NOMO-1 (cell line): ENCODE data around the gene ZNF791.
"Not testable (repeated sequence)": the region's sequence is repeated elsewhere in the genome, so short reads cannot be mapped to it uniquely, and the experiment has no call there.

Experiments used
- DNase-seq, 2 experiments: peaks; one replicate each; lab custom pipeline; 2025; ENCODE audit not compliant: unreplicated experiment in 2 of 2; lab: John Stamatoyannopoulos, UW

ZNF791 gene

DNA sequence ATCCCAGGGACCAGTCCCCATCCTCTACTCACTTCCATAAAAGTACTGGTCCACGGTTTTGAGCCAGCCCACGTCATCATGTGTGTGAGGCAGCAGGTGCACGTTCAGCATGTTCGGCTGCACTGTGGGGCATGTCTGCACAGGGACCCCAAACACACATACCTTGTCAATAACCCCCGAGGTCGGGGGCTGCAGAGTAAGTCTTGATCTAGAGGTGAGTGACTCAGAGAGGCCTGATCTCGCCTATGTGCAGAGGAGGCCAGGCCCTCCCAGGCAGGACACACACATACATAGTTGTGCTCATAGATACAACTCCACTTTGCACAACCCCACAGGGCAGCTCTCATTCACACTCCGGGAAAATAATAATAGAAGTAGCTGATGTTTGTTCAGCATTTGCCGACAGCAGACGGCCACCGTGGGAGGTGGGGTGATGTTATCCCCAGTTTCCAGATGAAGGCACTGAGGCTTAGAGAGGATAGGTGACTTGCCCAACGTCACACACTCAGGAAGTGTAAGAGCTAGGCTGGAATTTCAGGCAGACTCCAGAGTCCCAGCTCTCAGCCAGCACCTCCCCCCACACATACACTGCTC is 55.0 kb downstream of the ZNF791 start:
- no peak for DNase-seq

DNA sequence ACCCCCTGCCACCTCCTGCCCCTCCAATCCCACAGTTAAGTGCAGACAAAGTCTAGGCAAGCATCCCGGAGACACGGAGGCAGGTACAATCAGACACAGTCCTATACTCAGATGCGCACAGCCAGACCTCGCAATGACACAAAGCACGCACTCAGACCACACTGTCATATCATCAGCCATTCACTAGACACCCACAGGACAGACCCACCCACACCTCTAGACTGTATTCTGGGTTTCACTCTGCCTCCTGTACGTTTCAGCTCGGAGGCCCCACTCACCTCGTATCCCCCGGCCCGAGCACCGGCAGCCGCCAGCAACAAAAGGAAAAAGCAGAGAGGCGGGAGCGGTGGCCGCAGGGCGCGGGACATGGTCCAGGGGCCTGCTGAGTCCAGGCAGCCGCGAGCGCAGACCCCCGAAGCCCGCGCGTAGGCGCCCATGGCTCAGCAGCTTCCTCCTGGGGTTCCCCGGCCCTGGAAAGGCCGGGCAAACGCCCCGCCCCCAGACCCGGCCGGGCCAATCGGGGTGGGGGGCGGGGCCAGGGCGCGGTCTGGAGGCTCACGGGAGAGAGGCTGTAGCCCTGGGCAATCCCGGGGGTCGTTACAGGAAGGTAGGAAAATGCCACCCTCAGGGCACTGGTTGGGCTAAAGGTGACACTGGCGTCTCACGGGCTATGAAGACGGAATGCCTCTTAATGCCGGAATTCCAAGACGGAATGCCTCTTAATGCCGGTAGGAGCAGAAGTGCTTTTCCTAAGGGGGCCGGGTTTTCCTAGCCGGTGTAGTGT is 55.7 kb downstream of the ZNF791 start, which contains the start of the genes MAN2B1 and WDR83:
Gene MAN2B1 (minus strand): TSS at position 478 of the 784 bp plus-strand sequence. CDS start 41 bp downstream, at position 437.
Gene WDR83 (plus strand): TSS at position 543 of the 784 bp plus-strand sequence. CDS start 2,984 bp downstream, outside the sequence.
- DNase-seq, result peak; percentile 68 to 83

DNA sequence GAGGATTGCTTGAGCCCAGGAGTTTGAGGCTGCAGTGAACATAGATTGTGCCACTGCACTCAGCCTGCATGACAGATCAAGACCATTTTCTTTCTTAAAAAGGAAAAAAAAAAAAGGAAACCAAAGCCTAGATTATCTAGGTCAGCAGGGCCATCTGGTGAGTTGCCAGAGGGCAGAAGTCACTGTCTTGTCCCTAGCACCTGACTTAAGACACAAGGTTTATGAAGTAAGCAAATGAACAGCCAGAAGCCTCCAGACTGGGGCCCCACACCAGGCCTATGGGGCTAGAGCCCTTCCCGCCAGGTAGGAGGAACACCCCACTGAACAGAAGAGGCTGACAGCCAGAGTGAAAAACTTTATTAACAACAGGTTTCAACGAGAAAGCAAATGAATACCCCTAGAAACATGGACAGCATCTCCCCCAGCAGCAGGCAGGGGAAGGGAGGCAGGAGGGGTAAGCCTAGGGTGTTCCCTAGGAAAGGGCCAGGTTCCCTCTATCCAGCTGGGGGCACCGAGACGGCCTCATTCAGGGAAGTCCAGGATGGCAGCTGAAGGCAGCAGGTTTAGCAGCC is 57.1 kb downstream of the ZNF791 start:
- DNase-seq, result no peak

DNA sequence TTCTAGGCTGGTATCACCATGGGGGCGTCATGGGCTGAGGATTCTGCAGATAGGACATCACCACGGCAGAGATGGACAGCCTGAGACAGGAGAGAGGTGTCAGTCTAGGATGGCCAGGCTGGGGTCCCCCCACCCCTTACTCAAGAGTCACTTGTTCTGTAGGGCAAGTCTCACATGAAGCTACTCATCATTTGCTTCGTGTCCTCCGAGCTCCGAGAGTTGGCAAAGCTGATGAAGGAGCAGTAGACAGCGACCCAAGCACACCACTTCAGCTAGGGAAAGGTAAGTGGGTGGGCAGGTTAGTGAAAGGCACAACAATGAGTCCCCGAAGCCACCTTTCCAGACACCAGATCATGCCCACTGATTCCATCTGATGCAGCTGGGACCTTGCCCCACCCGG is 57.6 kb downstream of the ZNF791 start:
- no peak for DNase-seq

DNA sequence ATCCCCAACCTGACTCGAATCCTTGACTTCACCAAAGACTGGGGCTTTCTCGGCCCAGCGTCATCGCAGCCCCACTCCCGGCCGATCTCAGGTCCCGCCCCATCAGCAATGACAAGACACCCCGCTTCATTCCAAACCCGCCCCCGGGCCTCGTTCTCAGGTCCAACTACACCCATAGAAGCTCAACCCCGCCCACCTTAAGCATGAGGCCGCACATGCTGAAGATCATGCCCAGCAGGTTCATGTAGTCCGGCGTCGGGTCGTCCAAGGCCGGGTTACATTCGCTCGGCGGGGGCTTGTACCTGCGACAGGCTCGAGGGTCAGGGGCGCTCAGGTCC is 58.2 kb downstream of the ZNF791 start:
- DNase-seq, result no peak

DNA sequence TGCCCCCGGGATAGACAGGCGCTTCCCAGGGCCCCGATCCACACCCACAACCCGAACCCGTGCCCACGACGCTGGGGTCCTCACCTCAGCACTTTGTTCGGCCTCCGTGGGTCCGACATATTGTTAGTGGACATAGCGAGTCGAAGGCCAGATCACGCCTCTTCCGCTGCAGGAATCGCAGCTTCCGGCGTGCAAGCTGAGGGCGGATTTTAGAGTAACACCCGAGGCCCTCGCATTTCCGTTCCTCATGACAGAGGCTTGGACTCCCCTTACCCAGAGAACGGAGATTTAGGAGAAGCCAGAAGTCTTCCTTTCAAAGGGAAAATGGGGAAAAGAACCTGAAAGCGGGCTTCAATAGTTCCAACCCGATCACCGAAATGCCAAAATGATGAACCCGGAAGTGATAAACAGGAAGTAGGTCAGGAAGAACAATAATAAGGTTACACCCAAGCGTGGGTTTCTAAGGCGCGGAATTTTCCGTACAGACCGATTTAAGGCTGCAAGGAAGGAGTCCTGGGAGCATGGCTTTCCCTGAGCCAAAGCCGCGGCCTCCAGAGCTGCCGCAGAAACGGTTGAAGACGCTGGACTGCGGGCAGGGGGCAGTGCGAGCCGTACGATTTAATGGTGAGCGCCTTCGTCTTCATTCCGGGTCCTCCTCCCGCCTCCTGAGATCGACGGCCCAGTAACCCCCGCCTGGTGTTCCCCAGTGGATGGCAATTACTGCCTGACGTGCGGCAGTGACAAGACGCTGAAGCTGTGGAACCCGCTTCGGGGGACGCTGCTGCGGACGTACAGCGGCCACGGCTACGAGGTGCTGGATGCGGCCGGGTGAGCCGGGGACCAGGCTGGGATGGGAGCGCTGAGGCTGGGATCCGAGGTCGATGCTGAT is 58.8 kb downstream of the ZNF791 start:
- DNase-seq, result peak; percentile 66 to 69

DNA sequence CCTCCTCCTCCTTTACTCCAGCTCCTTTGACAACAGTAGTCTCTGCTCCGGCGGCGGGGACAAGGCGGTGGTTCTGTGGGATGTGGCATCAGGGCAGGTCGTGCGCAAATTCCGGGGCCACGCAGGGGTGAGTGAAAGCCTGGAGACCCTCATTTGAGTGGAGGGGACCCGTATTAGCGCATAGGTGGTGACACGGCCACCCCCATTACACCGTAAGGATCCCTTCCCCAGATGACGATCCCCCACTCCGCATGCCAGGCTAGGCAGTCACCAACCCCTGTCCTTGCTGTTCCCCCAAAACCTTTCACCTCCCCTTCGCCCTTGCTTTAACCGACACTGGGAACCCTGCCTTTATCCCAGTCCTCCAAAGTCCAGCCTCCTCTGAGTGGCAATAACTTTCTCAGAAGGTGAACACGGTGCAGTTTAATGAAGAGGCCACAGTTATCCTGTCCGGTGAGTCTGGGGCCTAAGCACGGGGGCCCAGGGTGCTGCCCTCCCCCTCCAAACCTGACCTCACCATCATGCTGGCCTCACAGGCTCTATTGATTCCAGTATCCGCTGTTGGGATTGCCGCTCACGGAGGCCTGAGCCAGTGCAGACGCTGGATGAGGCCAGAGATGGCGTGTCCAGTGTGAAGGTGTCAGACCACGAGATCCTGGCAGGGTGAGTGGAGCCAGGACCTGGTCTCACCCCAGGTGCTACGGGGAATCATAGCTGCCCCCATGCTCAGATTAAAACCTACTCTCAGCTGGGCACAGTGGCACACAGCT is 59.6 kb downstream of the ZNF791 start:
- DNase-seq, result no peak

DNA sequence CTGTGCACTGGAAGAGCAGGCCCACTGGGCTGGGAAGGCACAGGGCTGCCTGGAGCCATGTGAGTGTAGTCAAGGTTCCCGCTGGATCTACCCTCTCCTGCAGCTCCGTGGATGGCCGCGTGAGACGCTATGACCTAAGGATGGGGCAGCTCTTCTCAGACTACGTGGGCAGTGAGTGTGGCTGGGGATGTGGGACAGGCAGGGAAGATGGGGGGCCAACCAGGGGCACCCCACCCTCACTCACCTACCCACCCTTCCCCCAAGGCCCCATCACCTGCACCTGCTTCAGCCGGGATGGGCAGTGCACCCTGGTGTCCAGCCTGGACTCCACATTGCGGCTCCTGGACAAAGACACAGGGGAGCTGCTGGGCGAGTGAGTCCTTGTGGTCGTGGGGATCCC is 62.0 kb downstream of the ZNF791 start:
- DNase-seq, result no peak

DNA sequence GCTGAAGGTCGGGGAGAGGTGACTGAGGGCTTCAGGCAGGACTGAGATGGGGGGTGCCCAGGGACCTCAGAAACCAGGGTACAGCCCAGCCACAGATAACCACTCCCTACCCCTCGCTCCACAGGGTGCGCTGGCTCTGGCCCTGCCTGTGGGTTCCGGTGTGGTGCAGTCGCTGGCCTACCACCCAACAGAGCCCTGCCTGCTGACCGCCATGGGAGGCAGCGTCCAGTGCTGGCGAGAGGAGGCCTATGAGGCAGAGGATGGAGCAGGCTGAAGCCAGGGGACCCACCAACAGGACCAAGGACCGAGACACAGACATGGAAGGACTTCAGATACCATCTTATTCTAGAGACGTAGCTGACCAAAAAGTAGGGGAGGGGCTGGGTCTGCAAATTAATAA is 64.7 kb downstream of the ZNF791 start:
- no peak for DNase-seq

DNA sequence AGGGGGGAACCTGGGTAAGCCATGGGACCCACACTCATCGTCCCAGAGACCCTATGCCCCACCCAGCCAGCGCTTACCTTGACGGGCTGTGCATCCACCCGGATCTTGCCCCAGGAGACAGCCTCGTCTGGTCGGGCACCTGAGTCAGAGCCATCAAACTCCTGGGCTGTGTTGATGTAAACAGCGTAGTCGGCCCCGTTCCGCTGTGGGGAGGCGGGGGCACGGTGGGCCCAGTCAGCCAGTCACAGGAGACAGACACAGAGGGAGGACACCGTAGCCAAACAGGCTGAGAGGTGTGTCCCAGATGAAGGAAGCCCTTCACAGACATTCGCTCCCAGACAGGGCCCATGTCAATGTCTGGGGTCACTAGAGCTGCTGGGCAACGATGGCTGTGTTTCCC is 65.2 kb downstream of the ZNF791 start:
- no peak for DNase-seq

DNA sequence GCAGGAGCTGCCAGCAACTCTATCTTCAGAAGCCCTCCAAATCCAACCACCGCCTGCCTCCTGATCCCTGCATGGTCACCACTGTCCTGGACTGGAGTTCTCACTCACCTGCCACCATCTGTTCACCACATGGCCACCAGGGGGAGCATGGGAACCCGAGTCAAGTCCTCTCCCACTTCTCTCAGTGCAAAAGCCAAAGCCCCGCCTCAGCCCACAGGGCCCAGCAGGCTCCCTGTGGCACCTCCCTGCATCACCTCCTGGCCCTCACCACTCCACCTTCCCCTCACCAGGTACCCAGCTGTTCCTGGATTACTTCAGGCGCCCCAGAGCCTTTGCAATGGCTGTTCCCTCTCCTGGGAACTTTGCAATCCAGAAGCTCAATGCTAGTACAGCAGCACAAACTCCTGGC is 65.7 kb downstream of the ZNF791 start:
- peak; percentile 23 to 34 for DNase-seq

DNA sequence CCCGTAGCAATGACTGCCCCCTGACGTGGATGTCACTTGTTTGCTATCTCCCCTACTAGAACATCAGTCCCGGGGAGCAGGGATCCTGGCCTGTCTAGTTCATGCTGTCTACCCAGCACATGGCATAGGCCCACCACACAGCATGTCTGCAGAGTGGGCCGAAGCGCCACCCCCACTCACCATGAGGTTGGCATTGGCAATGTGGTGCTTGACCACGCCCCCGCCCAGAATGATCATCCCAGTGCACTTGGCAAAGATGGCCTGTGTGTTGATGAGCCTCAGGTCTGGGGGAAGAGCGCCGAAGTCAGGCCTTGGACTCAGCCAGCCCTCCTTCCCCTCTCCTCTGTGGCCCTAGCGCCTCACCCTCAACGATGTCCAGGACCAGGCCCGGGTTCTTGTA is 66.2 kb downstream of the ZNF791 start:
- DNase-seq, result no peak

DNA sequence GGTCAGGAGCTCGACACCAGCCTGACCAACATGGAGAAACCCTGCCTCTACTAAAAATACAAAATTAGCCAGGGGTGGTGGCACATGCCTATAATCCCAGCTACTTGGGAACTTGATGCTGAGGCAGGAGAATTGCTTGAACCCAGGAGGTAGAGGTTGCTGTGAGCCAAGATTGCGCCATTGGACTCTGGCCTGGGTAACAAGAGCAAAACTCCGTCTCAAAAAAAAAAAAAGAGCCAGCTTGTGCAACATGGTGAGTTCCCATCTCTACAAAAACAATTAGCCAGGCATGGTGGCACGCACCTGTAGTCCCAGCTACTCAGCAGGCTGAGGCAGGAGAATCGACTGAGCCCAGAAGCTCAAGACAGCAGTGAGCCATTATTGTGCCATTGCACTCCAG is 67.3 kb downstream of the ZNF791 start:
- DNase-seq, result not testable (repeated sequence)

DNA sequence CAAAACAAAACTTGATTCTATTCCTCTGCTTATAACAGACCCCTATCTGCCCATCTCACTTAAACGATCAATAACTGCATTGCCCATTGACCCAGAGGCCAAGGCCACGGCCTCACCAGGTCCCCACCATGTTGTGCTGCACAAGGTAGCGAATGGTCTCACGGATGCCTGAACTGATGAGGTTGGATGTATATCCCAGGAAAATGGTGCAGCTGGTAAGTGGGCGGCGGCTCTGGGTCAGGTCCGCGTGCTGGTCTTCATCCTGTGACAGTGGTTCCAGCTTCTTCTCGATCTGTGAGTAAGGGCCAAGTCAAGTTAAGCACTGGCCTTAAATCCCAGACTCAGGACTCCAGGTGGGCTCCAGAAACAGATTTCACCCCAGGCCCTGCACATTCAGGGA is 69.3 kb downstream of the ZNF791 start:
- DNase-seq, result no peak

DNA sequence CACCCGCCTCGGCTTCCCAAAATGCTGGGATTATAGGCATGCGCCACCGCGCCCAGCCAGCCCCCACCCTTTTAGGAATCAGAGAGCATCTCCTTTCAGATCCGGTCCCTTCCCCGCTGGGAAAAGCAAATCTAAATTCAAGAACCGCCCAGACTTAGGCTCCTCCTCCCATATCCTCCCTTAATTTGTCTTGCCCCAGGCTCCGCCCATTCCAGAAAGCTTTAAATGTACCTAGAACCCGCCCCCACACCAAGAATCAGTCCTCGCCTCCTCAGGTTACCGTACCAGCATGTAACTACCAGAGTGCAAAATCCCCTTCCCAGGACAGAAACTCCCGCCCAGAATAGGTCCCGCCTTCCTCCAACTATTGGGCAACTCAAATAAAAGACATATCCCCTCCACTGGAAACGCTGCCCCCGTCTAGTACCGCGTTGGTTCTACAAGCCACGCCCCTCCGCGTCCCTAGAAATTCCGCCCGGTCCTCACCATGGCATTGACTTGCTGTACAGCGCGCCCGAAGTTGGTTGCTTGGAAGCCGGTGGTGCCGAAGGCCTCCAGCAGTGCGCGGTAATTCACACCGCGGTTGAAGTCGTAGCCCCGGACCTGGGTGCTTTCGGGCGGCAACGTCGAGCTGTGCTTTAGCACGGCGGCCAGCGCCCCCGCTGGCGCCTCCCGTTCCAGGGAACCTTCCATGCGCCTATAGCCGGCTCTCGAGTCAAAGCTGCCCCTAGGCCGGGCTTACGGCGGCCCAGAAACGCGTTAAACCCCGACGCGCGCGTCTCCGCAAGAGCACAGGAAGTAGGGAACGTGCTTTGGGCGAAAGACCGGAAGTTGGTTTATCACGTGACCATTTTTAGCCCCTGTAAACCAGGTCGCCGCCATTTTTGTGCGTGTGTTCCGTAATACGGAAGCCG is 70.6 kb downstream of the ZNF791 start, which contains the start of gene DHPS:
Gene DHPS (minus strand): TSS at position 807 of the 914 bp plus-strand sequence. CDS start 114 bp downstream, at position 693.
- peak; percentile 94 to 96 for DNase-seq
